ENCODE data around the gene SMIM21. TPM values are rescaled to one million over a fixed set of nuclear protein-coding genes. Genes with fewer than 3 reads are reported as not detected.

The SMIM21 gene
- total RNA-seq, 1 donor from 2014 or later = not detected

GRCh38 chr18:75395137-75395536 is 32.4 kb downstream of the SMIM21 start:
- no peaks in the 10 kb centered on the region for H3K36me3 Mint-ChIP-seq
- no peak overlapping the region for H3K4me3 Mint-ChIP-seq
- H3K9me3 Mint-ChIP-seq = no peaks in the 10 kb centered on the region
- no peak for DNase-seq (ENCODE audit: low spot score in 2 of 2, unreplicated experiment in 2 of 2)
- peaks cover 14% of the 10 kb centered on the region for H3K4me1 Mint-ChIP-seq
- H3K27me3 Mint-ChIP-seq (ENCODE audit: low read depth) = peaks cover 29% of the 10 kb centered on the region
- H3K27ac Mint-ChIP-seq = no peak overlapping the region
- TF ChIP-seq CTCF (IDR thresholded peaks at IDR 0.05; ENCODE audit: unreplicated experiment) = no peak

- no peak for TF ChIP-seq CTCF (IDR thresholded peaks at IDR 0.05; ENCODE audit: unreplicated experiment)
- H3K9me3 Mint-ChIP-seq = no peaks in the 10 kb centered on the region
- H3K27ac Mint-ChIP-seq = no peak overlapping the region
These were observed 33.8 kb downstream of the SMIM21 start for GRCh38 chr18:75393721-75394120.

GRCh38 chr18:75392226-75392578 is 35.3 kb downstream of the SMIM21 start:
- H3K36me3 Mint-ChIP-seq = no peaks in the 10 kb centered on the region
- TF ChIP-seq CTCF (IDR thresholded peaks at IDR 0.05; ENCODE audit: unreplicated experiment) = no peak
- H3K27ac Mint-ChIP-seq = no peak overlapping the region
- H3K9me3 Mint-ChIP-seq = no peaks in the 10 kb centered on the region
- H3K4me3 Mint-ChIP-seq = no peak overlapping the region
- DNase-seq (ENCODE audit: low spot score in 2 of 2, unreplicated experiment in 2 of 2) = no peak
- peaks cover 12% of the 10 kb centered on the region for H3K27me3 Mint-ChIP-seq (ENCODE audit: low read depth)
- H3K4me1 Mint-ChIP-seq = peaks cover 14% of the 10 kb centered on the region

More at GRCh38 chr18:75393721-75394120, 33.8 kb downstream of the SMIM21 start:
- Mint-ChIP-seq H3K4me1 (peaks cover 14% of the 10 kb centered on the region), H3K4me3 (no peak overlapping the region), H3K27me3 (ENCODE audit: low read depth) (peaks cover 17% of the 10 kb centered on the region), H3K36me3 (no peaks in the 10 kb centered on the region)
- DNase-seq (ENCODE audit: low spot score in 2 of 2, unreplicated experiment in 2 of 2) = no peak

GRCh38 chr18:75391279-75392225 is 36.0 kb downstream of the SMIM21 start:
- Mint-ChIP-seq H3K4me3 (no peak overlapping the region), H3K27ac (no peak overlapping the region), H3K9me3 (no peaks in the 10 kb centered on the region), H3K4me1 (peaks cover 14% of the 10 kb centered on the region), H3K27me3 (ENCODE audit: low read depth) (peaks cover 11% of the 10 kb centered on the region), H3K36me3 (no peaks in the 10 kb centered on the region)
- no peak for TF ChIP-seq CTCF (IDR thresholded peaks at IDR 0.05; ENCODE audit: unreplicated experiment)
- no peak for DNase-seq (ENCODE audit: low spot score in 2 of 2, unreplicated experiment in 2 of 2)

GRCh38 chr18:75390854-75391253 is 36.6 kb downstream of the SMIM21 start:
- no peaks in the 10 kb centered on the region for H3K9me3 Mint-ChIP-seq
- peaks cover 13% of the 10 kb centered on the region for H3K27me3 Mint-ChIP-seq (ENCODE audit: low read depth)
- no peak overlapping the region for H3K4me3 Mint-ChIP-seq
- TF ChIP-seq CTCF (IDR thresholded peaks at IDR 0.05; ENCODE audit: unreplicated experiment) = no peak
- peaks cover 14% of the 10 kb centered on the region for H3K4me1 Mint-ChIP-seq
- H3K36me3 Mint-ChIP-seq = no peaks in the 10 kb centered on the region
- DNase-seq (ENCODE audit: low spot score in 2 of 2, unreplicated experiment in 2 of 2) = no peak
- no peak overlapping the region for H3K27ac Mint-ChIP-seq
